Measurements from ENCODE around the gene ATP4B.

DNA sequence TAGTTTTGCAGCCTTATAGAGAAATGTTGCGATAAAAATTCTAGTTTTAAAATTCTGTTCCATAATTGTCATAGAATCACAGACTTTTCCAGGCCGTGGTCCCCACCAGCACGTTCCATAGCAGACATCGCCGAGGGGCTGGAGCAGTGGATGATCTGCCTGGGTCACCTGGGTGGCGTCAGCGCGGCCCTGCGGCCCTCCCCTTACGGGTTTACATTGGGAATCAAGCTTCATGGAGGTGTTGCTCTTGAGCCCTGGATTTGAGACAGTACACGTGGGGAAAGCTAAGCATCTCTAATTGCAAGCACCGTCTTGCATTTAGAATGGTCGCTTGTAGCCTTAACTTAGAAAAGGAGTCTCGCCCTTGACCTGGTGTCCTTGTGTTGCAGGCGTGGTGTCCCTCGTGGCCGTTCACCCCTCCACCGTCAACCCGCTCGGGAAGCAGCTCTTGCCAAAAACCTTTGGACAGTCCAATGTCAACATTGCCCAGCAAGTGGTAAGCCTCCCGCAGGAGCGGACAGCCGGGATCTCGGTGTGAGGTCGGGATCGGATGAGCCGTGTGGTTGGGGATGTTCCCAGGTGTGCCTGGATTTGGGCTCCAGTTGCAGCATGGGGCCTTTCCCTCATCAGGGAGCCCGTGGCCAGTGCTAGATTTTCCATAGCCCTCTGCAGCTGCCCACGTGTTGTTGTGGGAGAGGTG is 35.1 kb downstream of the ATP4B start:
- TF ChIP-seq, protein P1, sequence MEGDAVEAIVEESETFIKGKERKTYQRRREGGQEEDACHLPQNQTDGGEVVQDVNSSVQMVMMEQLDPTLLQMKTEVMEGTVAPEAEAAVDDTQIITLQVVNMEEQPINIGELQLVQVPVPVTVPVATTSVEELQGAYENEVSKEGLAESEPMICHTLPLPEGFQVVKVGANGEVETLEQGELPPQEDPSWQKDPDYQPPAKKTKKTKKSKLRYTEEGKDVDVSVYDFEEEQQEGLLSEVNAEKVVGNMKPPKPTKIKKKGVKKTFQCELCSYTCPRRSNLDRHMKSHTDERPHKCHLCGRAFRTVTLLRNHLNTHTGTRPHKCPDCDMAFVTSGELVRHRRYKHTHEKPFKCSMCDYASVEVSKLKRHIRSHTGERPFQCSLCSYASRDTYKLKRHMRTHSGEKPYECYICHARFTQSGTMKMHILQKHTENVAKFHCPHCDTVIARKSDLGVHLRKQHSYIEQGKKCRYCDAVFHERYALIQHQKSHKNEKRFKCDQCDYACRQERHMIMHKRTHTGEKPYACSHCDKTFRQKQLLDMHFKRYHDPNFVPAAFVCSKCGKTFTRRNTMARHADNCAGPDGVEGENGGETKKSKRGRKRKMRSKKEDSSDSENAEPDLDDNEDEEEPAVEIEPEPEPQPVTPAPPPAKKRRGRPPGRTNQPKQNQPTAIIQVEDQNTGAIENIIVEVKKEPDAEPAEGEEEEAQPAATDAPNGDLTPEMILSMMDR (IDR thresholded peaks at IDR 0.05) = no peak
- TF ChIP-seq POLR2A (IDR thresholded peaks at IDR 0.05) = no peak
